Measurements from ENCODE around the gene AP4E1. TPM values are rescaled to one million over a fixed set of nuclear protein-coding genes. Genes with fewer than 3 reads are reported as not detected.

The AP4E1 gene
- total RNA-seq, 2 experiments from 2014 or later, result 7.6 to 14.8 TPM

DNA sequence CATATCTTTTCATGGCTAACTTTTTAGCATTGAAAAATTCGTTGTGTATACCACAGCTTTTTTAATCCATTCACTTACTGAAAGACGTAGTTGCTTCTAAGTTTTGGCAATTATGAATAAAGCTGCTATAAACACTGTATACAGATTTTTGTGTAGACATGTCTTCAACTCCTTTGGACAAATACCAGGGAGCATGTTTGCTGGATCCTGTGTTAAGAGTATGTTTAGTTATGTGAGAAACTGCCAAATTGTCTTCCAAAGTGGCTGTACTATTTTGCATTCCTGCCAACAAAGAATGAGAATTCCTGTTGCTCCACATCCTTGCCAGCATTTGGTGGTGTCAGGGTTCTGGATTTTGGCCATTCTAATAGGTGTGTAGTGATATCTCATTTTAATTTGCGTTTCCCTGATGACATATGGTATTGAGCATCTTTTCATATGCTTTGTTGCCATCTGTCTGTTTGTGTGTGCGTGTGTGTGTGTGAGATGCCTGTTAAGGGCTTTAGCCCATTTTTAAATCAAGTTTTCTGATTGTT, 98.7 kb downstream of the AP4E1 start:
- Histone ChIP-seq H3K4me1 (ENCODE audit: insufficient read depth, low read length, poor library complexity, severe bottlenecking) (no peaks in the 10 kb centered on the region), H3K9me2 (ENCODE audit: insufficient read depth, low read length) (no peaks in the 10 kb centered on the region), H3K4me3 (ENCODE audit: low read depth, low read length, poor library complexity, severe bottlenecking) (no peak overlapping the region), H3K9me3 (ENCODE audit: low read length) (no peaks in the 10 kb centered on the region), H3K4me2 (ENCODE audit: low read length) (no peak overlapping the region), H3K79me2 (ENCODE audit: insufficient read depth, low read depth, low read length) (no peaks in the 10 kb centered on the region), H3K27ac (ENCODE audit: low read depth, low read length, poor library complexity, severe bottlenecking) (no peak overlapping the region), H2AFZ (ENCODE audit: low read length) (no peak overlapping the region), H3K36me3 (ENCODE audit: insufficient read depth, low read length) (peaks cover 9% of the 10 kb centered on the region; the same call in 1 of the 2 replicates), H4K20me1 (ENCODE audit: insufficient read depth, low read length) (no peaks in the 10 kb centered on the region)
- TF ChIP-seq, protein P1, sequence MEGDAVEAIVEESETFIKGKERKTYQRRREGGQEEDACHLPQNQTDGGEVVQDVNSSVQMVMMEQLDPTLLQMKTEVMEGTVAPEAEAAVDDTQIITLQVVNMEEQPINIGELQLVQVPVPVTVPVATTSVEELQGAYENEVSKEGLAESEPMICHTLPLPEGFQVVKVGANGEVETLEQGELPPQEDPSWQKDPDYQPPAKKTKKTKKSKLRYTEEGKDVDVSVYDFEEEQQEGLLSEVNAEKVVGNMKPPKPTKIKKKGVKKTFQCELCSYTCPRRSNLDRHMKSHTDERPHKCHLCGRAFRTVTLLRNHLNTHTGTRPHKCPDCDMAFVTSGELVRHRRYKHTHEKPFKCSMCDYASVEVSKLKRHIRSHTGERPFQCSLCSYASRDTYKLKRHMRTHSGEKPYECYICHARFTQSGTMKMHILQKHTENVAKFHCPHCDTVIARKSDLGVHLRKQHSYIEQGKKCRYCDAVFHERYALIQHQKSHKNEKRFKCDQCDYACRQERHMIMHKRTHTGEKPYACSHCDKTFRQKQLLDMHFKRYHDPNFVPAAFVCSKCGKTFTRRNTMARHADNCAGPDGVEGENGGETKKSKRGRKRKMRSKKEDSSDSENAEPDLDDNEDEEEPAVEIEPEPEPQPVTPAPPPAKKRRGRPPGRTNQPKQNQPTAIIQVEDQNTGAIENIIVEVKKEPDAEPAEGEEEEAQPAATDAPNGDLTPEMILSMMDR (conservative IDR thresholded peaks at IDR 0.05; ENCODE audit: low read length), result no peak
- no peak for TF ChIP-seq EZH2phosphoT487 (IDR thresholded peaks at IDR 0.05; ENCODE audit: borderline replicate concordance, low read depth, low read length)
- intact Hi-C loops (cut with micrococcal nuclease; ENCODE audit: unreplicated experiment), result no loop called here
- ChIA-PET POLR2A (no interaction called here), CTCF (ENCODE audit: unreplicated experiment) (no interaction called here)
- BruUV-seq (replicated peaks), result no TSS peak
- DNase-seq (ENCODE audit: low spot score), result no peak

DNA sequence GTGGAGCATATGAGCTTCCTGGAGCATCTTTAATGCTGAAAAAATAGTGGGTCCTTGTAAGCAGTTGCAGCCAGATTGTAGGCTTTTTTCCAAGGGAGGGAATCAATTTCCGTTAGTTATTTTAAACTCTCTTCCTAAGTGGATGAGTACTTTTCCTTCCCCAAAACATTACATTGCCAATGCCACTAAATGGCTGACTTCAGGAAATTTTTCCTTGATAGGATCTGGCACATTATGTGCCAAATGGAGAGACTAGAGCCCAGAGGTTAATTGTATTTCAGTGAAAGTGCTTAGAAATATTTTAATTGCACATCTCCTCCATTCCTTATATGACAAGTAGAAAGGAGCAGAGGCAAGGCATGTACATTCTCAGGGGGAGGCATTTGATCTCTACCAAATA, 102.7 kb downstream of the AP4E1 start:
- Histone ChIP-seq H3K79me2 (ENCODE audit: insufficient read depth, low read depth, low read length) (no peaks in the 10 kb centered on the region), H3K4me3 (ENCODE audit: low read depth, low read length, poor library complexity, severe bottlenecking) (no peak overlapping the region), H4K20me1 (ENCODE audit: insufficient read depth, low read length) (no peaks in the 10 kb centered on the region), H3K9me2 (ENCODE audit: insufficient read depth, low read length) (no peaks in the 10 kb centered on the region), H3K4me2 (ENCODE audit: low read length) (no peak overlapping the region), H3K36me3 (ENCODE audit: insufficient read depth, low read length) (0 out of 2 replicates have a peak, but pooled peaks cover 4% of the 10 kb centered on the region), H2AFZ (ENCODE audit: low read length) (no peak overlapping the region), H3K9me3 (ENCODE audit: low read length) (no peaks in the 10 kb centered on the region), H3K4me1 (ENCODE audit: insufficient read depth, low read length, poor library complexity, severe bottlenecking) (no peaks in the 10 kb centered on the region), H3K27ac (ENCODE audit: low read depth, low read length, poor library complexity, severe bottlenecking) (no peak overlapping the region)
- BruUV-seq (replicated peaks), result no TSS peak
- ChIA-PET POLR2A (interaction anchor here (0.8 kb wide), 1 partner anchor 12 kb away, joined by 4 read pairs; no protein-coding TSS in a partner anchor), CTCF (ENCODE audit: unreplicated experiment) (no interaction called here)
- DNase-seq (ENCODE audit: low spot score), result no peak
- intact Hi-C loops (cut with micrococcal nuclease; ENCODE audit: unreplicated experiment), result no loop called here
- no peak for TF ChIP-seq EZH2phosphoT487 (IDR thresholded peaks at IDR 0.05; ENCODE audit: borderline replicate concordance, low read depth, low read length)
- TF ChIP-seq, protein P1 (conservative IDR thresholded peaks at IDR 0.05; ENCODE audit: low read length), result no peak

DNA sequence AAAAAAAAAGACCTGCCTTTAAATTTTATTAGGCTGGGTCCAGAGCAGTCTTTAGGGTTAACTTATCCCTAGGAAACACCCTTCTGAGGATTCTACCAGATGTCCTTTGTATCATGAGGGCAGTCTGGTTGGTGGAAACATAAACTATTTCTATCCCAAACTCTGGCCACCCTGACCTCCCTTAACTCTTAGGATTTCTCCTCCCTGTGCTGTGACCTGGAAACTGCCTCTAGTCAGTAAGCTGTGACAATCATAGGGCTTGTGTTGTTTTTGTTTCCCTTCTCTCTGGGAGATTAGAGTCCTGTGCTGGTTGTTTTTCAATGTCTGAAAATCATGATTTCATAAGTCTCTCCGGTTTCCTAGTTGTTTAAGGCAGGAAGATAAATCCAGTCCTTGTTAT, 108.1 kb downstream of the AP4E1 start:
- H3K4me1 ChIP-seq (ENCODE audit: insufficient read depth, low read length, poor library complexity, severe bottlenecking), result no peaks in the 10 kb centered on the region
- no peaks in the 10 kb centered on the region for H3K36me3 ChIP-seq (ENCODE audit: insufficient read depth, low read length)
- ChIA-PET POLR2A (no interaction called here), CTCF (ENCODE audit: unreplicated experiment) (no interaction called here)
- TF ChIP-seq, protein P1 (conservative IDR thresholded peaks at IDR 0.05; ENCODE audit: low read length), result no peak
- TF ChIP-seq EZH2phosphoT487 (IDR thresholded peaks at IDR 0.05; ENCODE audit: borderline replicate concordance, low read depth, low read length), result no peak
- no peaks in the 10 kb centered on the region for H3K9me3 ChIP-seq (ENCODE audit: low read length)
- H2AFZ ChIP-seq (ENCODE audit: low read length), result no peak overlapping the region
- H3K9me2 ChIP-seq (ENCODE audit: insufficient read depth, low read length), result no peaks in the 10 kb centered on the region
- H3K4me3 ChIP-seq (ENCODE audit: low read depth, low read length, poor library complexity, severe bottlenecking), result no peak overlapping the region
- H4K20me1 ChIP-seq (ENCODE audit: insufficient read depth, low read length), result no peaks in the 10 kb centered on the region
- DNase-seq (ENCODE audit: low spot score), result no peak
- no peak overlapping the region for H3K4me2 ChIP-seq (ENCODE audit: low read length)
- intact Hi-C loops (cut with micrococcal nuclease; ENCODE audit: unreplicated experiment), result no loop called here
- no TSS peak for BruUV-seq (replicated peaks)
- no peaks in the 10 kb centered on the region for H3K79me2 ChIP-seq (ENCODE audit: insufficient read depth, low read depth, low read length)
- no peak overlapping the region for H3K27ac ChIP-seq (ENCODE audit: low read depth, low read length, poor library complexity, severe bottlenecking)

Data from OCI-LY7 (cell line).